Umbilical cord (tissue), 2 donors: Measurements from ENCODE around the gene PCBP1. TPM values are rescaled to one million over a fixed set of nuclear protein-coding genes. Genes with fewer than 3 reads are reported as not detected.
"Not testable (repeated sequence)": the region's sequence is repeated elsewhere in the genome, so short reads cannot be mapped to it uniquely, and the experiment has no call there.

Experiments used
- DNase-seq: peaks from one replicate; pipeline ENCODE4 v3.0.0-alpha.2; 2015; ENCODE audit warnings: low spot score
- total RNA-seq: library from RNA; depleted of rRNA; stranded (reverse); fragments of >200 nt; gene quantifications from one replicate; pipeline ENCODE4 v1.2.3, GENCODE V29; 2014; ENCODE audit warnings: low replicate concordance; ENCODE audit not compliant: insufficient read depth

Gene PCBP1
- total RNA-seq, 1 donor from 2014 or later = 40.0 TPM

DNA sequence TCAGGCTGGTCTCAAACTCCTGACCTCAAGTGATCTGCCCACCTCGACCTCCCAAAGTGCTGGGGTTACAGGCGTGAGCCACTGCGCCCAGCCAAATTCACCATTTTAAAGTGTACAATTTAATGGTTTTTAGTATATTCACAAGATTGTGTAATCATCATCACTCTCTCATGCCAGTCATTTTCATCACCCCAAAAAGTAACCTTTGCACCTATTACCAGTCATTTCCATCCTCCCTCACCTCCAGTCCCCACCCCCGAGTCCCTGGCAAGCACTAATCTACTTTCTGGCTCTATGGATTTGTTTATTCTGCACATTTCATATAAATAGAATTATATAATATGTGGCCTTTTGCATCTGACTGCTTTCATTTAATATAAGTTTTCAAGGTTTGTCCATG lies 10.8 kb downstream of the PCBP1 start:
- DNase-seq = no peak

DNA sequence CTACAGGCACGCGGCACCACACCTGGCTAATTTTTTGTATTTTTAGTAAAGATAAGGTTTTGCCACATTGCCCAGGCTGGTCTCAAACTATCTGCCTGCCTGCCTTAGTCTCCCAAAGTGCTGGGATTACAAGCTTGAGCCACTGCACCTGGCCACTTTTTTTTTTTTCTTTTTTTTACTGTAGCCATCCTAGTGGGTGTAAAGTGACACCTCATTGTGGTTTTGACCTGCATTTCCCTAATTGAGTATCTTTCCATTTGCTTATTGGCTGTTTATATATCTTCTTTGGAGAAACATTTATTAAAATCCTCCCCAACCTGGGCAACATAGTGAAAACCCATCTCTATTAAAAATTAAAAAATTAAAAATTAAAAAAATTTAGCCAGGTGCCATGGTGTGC lies 12.0 kb downstream of the PCBP1 start:
- no peak for DNase-seq

DNA sequence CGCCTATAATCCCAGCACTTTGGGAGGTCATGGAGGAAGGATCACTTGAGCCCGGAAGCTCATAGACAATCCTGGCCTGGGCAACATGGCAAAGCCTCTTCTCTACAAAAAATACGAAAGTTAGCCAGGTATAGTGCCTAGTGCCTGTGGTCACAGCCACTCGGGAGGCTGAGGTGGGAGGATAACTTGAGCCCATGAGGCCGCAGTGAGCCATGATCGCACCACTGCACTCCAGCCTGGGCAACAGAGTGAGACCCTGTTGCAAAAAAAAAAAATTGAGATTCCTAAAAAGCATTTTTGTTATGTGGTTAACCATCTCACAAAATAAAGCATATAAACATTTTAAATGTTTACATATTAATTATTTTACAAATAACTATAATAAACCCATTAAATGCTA lies 13.9 kb downstream of the PCBP1 start:
- DNase-seq = no peak

DNA sequence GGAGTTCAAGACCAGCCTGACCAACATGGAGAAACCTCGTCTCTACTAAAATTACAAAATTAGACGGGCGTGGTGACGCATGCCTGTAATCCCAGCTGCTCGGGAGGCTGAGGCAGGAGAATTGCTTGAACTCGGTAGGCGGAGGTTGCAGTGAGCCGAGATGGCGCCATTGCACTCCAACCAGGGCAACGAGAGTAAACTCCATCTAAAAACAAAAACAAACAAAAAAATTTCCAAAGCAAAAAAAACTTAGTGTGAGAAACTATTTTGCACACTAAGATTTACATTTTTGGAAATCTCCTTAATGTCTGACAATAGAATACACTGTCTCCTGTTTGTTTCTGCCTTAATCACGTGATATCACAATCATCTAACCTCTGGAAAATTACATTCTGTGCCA lies 14.4 kb downstream of the PCBP1 start:
- DNase-seq = not testable (repeated sequence)

DNA sequence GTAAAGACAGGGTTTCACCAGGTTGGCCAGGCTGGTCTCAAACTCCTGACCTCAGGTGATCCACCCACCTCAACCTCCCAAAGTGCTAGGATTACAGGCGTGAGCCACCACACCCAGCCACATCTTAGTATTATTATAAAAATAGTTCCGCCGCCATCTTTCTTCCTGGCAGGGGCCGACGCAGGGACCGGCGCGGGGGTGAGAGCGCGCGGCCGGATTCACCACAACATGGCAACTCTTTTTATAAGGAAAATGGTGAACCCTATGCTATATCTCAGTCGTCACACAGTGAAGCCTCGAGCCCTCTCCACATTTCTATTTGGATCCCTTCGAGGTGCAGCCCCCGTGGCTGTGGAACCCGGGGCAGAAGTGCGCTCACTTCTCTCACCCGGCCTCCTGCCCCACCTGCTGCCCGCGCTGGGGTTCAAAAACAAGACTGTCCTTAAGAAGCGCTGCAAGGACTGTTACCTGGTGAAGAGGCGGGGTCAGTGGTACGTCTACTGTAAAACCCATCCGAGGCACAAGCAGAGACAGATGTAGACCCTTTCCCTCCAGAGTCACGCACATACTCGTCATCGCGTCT lies 15.1 kb downstream of the PCBP1 start:
- not testable (repeated sequence) for DNase-seq

DNA sequence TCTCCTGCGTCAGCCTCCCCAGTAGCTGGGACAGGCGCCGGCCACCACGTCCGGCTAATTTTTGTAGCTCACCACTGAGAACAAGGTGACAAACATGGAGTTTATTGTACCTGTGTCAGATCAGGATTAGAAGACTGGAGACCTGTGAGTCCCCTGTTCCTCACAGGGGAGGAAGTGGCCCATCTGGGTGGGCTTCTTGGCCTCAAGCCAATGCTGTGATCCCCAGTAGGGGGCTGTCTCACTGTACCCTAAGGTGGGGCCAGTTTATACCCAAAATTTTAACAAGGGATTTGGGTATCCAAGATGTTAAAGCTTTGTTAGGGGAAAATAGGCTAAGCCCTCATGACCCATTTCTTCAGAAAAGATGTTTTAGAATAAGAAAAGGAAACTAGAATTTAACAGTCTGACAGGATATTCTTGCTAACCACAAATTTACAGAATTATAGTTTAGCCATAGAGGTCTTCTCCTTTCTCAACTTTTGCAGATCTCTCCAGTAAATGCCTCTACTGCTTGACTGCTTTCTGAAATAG lies 16.3 kb downstream of the PCBP1 start:
- no peak for DNase-seq

DNA sequence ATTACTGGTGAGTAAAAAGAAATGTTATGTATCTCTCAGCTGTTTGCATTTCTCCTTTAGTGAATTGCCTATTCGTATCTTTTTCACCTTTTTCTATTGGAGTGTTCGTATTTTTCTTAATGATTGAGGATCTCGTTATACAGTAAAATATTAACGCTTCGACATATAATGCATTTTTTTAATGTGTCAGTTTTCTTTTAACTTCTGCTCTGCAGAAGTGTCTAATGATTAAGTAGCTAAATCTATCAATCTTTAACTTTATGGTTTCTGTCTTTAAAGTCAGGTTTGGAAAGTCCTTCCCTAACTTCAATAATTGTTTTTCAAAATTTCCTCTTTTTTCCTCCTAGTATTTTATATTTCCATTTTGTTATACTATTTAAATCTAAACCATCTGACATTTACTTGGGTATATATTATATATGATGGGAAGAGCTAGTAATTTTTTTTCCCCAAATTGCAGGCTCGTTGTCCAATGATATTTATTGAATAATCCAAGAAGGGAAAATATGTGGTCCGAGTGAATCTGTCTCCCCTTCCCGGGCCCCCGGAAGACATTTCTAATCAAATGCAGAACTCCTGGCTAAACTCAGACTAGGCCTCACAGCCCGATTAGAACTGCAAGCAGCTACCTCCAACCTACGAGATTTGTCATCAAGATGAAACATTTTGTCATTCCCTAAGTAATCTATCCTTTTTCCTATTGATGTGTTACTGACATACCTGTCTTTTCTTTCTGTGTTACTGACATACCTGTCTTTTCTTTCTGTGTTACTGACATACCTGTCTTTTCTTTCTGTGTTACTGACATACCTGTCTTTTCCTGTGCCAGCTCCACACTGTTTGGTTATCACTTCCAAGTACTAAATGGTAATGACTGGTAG lies 17.2 kb downstream of the PCBP1 start:
- peak; percentile 92 for DNase-seq

DNA sequence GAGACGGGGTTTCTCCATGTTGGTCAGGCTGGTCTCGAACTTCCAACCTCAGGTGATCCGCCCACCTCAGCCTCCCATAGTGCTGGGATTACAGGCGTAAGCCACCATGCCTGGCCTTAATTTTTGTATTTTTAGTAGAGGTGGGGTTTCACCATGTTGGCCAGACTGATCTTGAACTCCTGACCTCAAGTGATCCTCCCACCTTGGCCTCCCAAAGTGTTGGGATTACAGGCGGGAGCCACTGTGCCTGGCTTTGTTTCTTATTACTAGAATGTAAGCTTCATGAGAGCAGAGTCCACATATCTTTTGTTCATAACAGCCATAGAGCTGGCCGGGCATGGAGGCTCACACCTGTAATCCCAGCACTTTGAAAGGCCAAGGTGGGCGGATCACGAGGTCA lies 18.9 kb downstream of the PCBP1 start:
- DNase-seq = not testable (repeated sequence)

DNA sequence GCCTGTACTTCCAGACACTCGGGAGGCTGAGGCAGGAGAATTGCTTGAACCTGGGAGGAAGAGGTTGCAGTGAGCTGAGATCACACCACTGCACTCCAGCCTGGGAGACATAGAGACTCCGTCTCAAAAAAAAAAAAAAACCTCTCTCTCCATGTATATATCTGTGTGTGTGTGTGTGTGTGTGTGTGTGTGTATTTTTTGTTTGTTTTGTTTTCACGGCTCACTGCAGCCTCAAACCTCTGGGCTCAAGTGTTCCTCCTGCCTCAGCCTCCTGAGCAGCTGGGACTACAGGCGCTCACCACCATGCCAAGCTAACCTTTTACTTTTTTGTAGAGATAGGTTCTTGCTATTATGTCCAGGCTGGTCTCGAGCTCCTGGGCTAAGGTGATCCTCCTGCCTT lies 23.1 kb downstream of the PCBP1 start:
- not testable (repeated sequence) for DNase-seq

DNA sequence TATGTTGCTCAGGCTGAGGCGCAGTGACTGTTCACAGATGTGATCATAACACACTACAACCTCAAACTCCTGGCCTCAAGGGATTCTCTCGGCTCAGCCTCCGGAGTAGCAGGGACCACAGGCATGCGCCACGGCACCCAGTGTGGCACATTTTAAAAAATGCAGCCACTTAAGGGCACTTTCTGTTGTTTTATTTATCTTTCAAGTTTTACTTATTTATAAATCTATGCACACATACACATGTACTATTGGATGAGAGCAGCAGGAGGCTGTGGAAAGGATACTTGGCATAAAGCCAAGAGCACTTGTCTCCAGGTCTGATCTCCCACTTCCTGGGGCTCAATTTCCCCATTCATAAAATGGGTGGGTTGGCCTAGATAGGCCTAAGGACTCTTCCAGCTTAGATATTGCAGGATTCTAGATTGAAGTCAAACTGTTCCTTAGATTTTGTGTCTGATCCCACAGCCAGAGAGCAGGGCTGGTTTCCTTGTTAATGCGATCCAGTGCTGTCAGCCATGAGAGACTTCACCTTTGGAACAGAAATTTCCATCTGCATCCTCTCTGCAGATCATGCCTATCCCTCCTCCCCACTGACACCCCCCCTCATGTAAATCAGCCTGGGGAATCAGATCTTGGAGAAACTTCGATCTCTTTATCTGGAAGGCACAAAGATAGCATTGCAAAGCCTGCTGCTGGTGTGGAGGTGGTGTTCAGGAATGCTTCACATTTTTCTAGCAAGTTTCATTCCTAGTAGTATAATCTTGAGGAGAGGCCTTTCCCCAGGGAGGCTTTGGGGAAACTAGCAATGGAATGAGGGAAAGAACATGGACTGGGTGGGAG lies 24.7 kb downstream of the PCBP1 start:
- peak; percentile 78 for DNase-seq

DNA sequence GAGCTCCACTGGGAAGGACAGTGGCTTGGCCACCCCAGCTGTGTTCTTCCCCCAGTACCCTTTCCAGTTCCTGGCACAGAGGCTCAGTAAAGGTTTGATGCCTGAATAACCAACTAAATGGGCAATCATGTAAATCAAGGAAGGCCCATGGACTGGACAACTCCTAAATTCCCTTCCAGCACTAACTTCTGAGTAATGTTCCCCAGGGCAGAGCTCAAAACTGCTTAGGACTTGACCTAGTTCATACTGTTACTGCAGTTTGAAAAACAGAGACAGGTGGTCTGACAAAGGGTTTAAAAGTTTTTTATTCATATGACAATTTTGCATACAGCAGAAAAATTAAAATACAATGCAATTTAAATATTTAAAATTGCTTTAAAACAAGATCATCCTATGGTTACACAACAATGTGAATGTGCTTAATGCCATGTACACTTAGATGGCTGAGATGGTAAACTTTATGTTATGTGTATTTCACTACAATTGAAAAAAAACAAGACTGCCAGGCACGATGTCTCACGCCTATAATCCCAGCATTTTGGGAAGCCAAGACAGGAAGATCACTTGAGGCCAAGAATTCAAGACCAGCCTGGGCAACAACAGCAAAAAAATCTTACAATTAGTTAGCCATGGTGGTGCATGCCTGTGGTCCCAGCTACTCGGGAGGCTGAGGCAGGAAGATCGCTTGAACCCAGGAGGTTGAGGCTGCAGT lies 26.2 kb downstream of the PCBP1 start:
- no peak for DNase-seq

DNA sequence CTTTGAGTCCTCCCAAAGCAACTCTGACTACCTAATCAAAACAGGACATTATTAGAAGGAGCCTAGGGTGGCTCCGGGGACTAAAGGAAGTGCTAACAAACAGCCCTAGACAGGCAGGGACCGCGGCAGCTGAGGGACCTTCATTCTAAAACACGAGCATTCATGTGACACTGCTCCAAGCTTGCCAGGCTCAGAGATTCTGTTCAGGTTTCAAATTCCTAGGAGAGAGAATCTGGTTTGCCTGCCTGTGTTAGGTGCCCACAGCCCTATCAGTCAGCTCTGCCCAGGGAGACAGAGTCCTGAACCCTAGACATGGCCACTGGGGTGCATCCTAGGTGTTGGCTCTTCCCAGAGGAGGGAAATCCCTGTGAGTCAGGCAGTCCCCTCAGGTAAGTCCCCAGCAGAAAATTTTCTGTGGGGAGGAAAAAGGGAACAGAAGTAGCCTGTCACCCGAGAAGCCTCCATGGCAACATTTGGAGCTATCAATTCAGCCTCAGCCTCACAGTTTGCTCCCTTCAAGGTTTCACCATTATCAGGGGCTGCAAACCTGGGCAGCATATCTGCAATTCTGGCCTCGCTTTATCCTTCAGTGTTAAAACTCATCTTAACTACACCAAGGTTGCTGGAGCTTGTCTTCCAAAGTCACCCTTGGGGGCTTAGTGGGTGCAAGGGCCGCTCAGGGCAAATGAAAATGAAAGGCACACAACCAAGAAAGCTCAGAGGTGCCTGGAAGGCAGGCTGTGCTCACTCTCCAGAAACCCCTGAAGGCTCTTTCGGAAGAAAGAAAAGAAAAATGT lies 28.6 kb downstream of the PCBP1 start:
- DNase-seq = no peak

DNA sequence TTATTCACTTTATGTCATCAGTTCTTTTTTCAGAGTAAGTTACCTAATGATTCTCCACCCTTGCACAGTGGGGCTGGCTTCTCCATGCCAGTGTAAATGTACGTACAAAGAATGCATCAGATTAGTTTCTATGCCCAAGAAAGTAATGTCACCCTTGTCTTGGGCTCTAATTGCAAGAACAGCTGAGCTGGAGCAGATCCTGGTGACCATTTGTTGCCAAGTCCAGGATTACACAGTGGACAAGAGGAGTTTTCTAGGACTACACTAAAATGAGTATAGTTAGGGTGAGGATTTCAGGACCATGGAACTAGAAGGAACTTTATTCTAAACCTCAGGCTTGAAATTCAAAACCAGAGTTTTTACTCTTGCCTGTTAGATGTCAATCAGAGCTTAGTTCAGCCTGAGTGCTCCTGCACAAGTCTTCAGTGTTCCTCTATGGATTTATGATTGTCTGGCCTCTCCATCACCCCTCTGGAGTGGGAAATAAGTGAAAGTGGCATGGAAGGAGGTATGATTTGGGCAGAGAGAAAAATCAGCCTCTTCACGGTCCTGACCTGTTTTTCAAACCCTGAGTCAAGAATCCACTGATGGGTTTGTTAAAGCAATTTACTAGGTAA lies 29.8 kb downstream of the PCBP1 start:
- no peak for DNase-seq

DNA sequence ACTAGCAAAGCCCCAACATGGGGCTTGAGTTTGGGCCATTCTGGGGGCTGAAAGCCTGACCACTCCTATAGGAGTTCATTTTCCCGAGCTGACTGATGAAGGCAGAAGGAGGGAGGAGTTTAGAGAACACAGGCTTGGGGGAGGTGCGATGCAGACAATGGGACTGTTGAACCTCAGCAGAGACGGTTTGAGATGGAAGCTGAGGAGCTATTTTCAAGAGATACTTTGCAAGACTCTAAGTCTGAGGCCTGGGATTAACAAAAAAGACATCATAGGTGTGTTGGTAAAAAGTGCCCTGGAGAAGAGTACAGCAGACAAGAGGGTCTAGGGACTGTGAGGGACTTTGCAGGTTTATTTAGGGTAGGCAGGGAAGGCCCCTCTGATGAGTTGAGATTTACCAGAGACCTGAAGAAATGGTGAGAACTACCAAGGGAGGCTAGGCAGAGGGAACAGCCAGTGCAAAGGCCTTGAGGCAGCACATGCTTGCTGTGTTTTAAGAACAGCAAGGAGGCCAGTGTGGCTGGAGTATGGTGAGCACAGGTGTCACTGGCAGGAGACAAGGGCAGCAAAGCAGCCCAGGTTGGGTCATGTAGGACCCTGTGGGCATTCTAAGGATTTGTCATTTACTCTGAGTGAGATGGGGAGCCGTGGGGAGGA lies 31.6 kb downstream of the PCBP1 start:
- DNase-seq = no peak

DNA sequence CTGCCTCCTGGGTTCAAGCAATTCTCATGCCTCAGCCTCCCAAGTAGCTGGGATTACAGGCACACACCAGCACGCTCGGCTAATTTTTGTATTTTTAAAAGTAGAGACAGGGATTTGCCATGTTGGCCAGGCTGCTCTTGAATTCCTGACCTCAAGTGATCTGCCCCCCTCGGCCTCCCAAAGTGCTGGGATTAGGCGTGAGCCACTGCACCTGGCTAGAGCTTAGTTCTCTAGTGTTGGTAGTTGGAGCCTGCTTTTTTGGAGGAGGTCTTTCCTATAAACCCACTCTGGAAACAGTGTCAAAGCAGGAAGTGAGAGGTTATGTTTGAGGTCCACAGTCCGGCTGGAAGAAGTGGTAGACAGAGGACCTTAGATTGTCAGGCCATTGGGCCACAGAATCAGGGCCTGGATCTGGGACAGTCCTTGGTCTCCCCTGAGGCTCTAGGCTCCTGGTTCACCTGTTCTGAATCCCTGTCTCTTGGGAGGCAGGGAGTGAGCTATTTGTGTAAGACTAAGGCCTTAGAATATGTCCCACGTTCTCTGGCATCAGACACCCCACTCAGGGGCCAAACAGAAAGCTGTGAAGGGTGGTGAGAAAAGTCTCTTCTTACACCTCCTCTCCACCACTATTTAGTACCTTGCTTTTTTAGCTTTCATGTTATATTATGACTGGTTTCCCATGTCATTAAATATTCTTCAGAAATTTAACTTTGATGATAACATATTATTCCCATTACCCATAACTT lies 34.5 kb downstream of the PCBP1 start:
- DNase-seq = no peak

DNA sequence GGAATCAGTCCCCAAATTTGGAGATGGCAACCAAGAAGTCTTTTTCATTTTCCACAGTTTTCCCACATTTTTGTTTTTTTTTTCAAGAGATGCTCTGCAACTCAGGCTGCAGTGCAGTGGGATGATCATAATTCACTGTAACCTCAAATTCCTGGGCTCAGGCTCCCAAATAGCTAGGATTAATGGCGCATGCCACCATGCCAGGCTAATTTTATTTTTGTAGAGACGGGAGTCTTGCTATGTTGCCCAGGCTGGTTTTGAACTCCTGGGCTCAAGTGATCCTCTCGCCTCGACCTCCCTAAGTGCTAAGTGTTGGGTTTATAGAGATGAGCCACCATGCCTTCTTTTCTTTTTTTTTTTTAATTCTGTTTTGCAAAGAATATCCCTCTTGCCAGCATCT lies 35.2 kb downstream of the PCBP1 start:
- no peak for DNase-seq

DNA sequence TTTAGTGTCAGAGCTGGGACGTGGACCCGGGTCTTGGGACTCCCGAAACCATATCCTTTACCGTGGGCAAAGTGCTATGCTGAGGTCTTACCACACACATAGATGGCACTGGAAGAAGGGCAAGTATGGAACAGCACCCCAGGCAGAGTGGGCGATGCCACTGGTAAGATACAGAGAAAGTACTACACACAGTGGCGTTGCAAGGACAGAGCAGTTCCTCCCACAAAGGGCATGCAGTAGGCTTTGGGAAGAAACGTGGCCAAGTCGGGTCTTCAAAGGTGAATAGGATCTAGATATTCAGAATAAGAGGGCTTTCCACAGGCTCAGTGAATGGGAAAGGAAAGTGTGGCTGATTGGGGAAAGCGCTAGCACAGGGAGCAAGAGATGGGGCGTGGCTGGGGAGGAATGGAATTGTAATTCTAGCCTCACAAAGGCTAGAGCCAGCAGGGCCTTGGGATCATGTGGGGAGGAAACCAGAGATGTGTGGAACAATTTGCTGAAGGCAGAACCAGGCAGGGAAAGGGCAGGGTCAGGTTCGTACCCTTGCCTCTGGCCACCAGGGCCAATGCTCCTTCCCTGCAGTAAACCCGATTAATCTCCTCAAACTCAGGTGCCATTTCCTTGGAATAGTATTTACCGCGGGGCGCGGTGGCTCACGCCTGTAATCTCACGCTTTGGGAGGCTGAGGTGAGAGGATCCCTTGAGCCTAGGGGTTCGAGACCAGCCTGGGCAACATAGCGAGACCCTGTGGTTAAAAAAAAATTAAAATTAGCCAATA lies 36.0 kb downstream of the PCBP1 start:
- DNase-seq = peak; percentile 91

DNA sequence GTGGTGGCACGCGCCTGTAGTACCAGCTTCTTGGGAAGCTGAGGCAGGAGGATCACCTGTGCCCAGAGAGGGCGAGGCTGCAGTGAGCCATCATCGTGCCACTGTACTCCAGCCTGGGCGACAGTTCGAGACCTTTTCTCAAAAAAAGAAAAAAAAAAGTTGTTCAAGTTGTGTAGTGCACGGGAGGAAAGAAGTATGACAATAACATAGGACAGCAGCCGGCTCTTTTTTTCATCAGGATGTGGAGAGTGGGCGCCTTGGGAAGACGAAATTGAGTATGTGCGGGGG lies 36.5 kb downstream of the PCBP1 start:
- no peak for DNase-seq
